Ovary (tissue), 9 donors: ENCODE measurements around the gene ZNF14. TPM values are rescaled to one million over a fixed set of nuclear protein-coding genes. Genes with fewer than 3 reads are reported as not detected.

Source experiments
- DNase-seq, 5 donors: peaks; one replicate each; pipeline ENCODE4 v3.0.0-alpha.2; 2019 to 2020
- H3K27ac ChIP-seq, 2 donors: fragments of 200-600 bp; one replicate each; pipeline versions ENCODE4 v1.5.1 to v1.8.0; 2019 to 2022
- H3K27me3 ChIP-seq: fragments of 200-600 bp; one replicate; pipeline ENCODE4 v1.8.0; 2022
- H3K36me3 ChIP-seq: fragments of 200-600 bp; sonication (generic); one replicate; pipeline ENCODE4 v1.5.1; 2019
- H3K4me1 ChIP-seq: one replicate; pipeline ENCODE4 v1.8.1; 2013; ENCODE audit warnings: mild to moderate bottlenecking, moderate library complexity; ENCODE audit not compliant: insufficient read depth
- H3K4me3 ChIP-seq: fragments of 200-600 bp; sonication (generic); one replicate; pipeline ENCODE4 v1.5.1; 2017
- H3K9me3 ChIP-seq, 2 donors: fragments of 200-600 bp in 1 of 2; sonication (generic) in 1 of 2; one replicate each; pipeline versions ENCODE4 v1.5.1 to v1.8.1; 2013 to 2019; ENCODE audit warnings: mild to moderate bottlenecking in 1 of 2, moderate library complexity in 1 of 2
- CTCF ChIP-seq, 3 donors: fragments of 450-650 bp in 2 of 3; fragments of 200-600 bp in 1 of 3; IDR thresholded peaks; one replicate each; pipeline versions ENCODE4 v1.5.1 to v1.8.0; 2016 to 2022; ENCODE audit warnings: antibody characterized with exemption in 3 of 3, mild to moderate bottlenecking in 1 of 3
- EP300 ChIP-seq: sonication (generic); formaldehyde crosslinking; IDR thresholded peaks from one replicate; pipeline ENCODE4 v1.6.1; 2017; ENCODE audit warnings: antibody characterized with exemption
- POLR2A ChIP-seq: fragments of 450-650 bp; IDR thresholded peaks from one replicate; pipeline ENCODE4 v1.6.1; 2017; ENCODE audit warnings: antibody characterized with exemption, mild to moderate bottlenecking, moderate library complexity
- WGBS, 3 donors: extraction: QIAGEN DNeasy Blood & Tissue Kit in 1 of 3; methylation state at CpG; one replicate each; pipeline versions ENCODE4 v1.1.5 to v1.1.7; 2013 to 2017; 5-methylcytosine and 5-hydroxymethylcytosine counted together
- intact Hi-C, 4 donors: fragments of 100-400 bp; cut with DNase I; formaldehyde crosslinking; loops; one replicate each; pipeline versions ENCODE4 v1.11.0 to v1.15.1; 2022 to 2023
- polyA plus RNA-seq, 2 donors: library from polyadenylated mRNA; stranded (reverse); fragments of 200-250 nt in 1 of 2; fragments of 350-450 nt in 1 of 2; fragmentation: Illumina TruSeq in 1 of 2; extraction: RNeasy Lipid Tissue Mini Kit (QIAGEN cat#74804) in 1 of 2; gene quantifications; one replicate each; pipeline ENCODE4 v1.2.3, GENCODE V29; 2013 to 2014
- total RNA-seq, 7 donors: library from RNA; depleted of rRNA in 2 of 7; stranded (reverse); fragments of >200 nt in 2 of 7; fragmentation: NEBNext Ultra II Directional in 3 of 7; extraction: Animal tissue kit (Norgen Biotek cat#: 25700) in 3 of 7; gene quantifications; one replicate each; pipeline versions ENCODE4 v1.1.0 to v1.2.4, GENCODE V29; 2016 to 2023
- donor health status: DM: no; HTN: no; CAD: no; lungs with moderate emphysema.
- donor health status: DM: no; HTN: no; CAD: no.
- donor health status: Bipolar disorder and iron deficiency.
- donor health status: DM: yes; HTN: yes; CAD: no.
- donor health status: DM: no; HTN: no; CAD: no.
- donor health status: DM: yes; HTN: yes; CAD: no.

ZNF14 gene
- total and polyA plus RNA-seq, 9 donors, result 6.3 to 19.9 (median 11.4) TPM

- intact Hi-C loops, result no loop called here
- WGBS, 3 donors, result 82 to 86% (median 83%) methylated on average over 17 of the region's 17 CpGs
- no peaks in the 10 kb centered on the region for H3K4me1 ChIP-seq
- no peak for DNase-seq
- no peaks in the 10 kb centered on the region for H3K36me3 ChIP-seq
- H3K27me3 ChIP-seq, result no peaks in the 10 kb centered on the region
- H3K9me3 ChIP-seq, result no peaks in the 10 kb centered on the region
- no peak overlapping the region for H3K4me3 ChIP-seq
- H3K27ac ChIP-seq, result no peak overlapping the region
- TF ChIP-seq CTCF (IDR thresholded peaks at IDR 0.05) (no peak), POLR2A (no peak), EP300 (no peak)
Observed at GRCh38 chr19:19749908-19750841, 17.3 kb upstream of the ZNF14 start.

- DNase-seq, result no peak
Observed at GRCh38 chr19:19749117-19749907, 16.4 kb upstream of the ZNF14 start.

GRCh38 chr19:19748249-19748938, 15.5 kb upstream of the ZNF14 start:
- intact Hi-C loops, result no loop called here
- Histone ChIP-seq H3K27ac (no peak overlapping the region), H3K36me3 (no peaks in the 10 kb centered on the region), H3K27me3 (no peaks in the 10 kb centered on the region), H3K4me1 (no peaks in the 10 kb centered on the region), H3K4me3 (no peak overlapping the region), H3K9me3 (no peaks in the 10 kb centered on the region)
- TF ChIP-seq POLR2A (no peak), CTCF (IDR thresholded peaks at IDR 0.05) (no peak)
- 77 to 86% (median 78%) methylated on average over 9 of the region's 9 CpGs for WGBS, 3 donors
- DNase-seq, result no peak

More at GRCh38 chr19:19749117-19749907, 16.4 kb upstream of the ZNF14 start:
- no peaks in the 10 kb centered on the region for H3K36me3 ChIP-seq
- no peak for TF ChIP-seq CTCF (IDR thresholded peaks at IDR 0.05)
- no peak for TF ChIP-seq EP300
- TF ChIP-seq POLR2A, result no peak
- no peaks in the 10 kb centered on the region for H3K4me1 ChIP-seq
- no peak overlapping the region for H3K4me3 ChIP-seq
- intact Hi-C loops, result no loop called here
- H3K27ac ChIP-seq, result no peak overlapping the region
- H3K9me3 ChIP-seq, result no peaks in the 10 kb centered on the region
- 79 to 87% (median 81%) methylated on average over 13 of the region's 13 CpGs for WGBS, 3 donors
- H3K27me3 ChIP-seq, result no peaks in the 10 kb centered on the region
